ENCODE data around the gene TAF11L10. TPM values are rescaled to one million over a fixed set of nuclear protein-coding genes. Genes with fewer than 3 reads are reported as not detected.
"Not testable (repeated sequence)": the region's sequence is repeated elsewhere in the genome, so short reads cannot be mapped to it uniquely, and the experiment has no call there.

Gene TAF11L10
- not detected for polyA plus RNA-seq (ENCODE audit: insufficient read length in 4 of 4)

DNA sequence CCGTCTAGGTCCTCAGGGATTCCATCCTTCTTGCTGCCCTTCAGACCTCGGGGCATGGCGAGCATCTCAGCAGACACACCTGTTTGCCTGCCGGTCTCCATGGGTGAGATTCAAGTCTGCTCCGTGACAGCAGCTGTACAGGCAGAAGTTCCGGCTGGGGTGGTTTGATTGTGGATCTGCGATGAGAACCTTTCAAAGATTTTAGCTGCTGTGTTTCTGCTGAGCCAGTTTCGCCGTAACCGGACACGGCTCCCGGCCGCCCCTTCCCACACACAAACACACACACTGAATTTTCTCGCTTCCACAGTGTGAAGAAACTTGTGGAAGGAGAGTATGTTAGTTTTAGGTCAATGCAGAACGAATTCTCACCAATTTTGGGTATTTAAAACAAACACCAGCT is at the start of gene TAF11L10:
TAF11L10 (minus strand) TSS at position 101 of the 400 bp plus-strand sequence.
- DNase-seq (ENCODE audit: low read depth in 4 of 4, low spot score in 3 of 4) = not testable (repeated sequence)

DNA sequence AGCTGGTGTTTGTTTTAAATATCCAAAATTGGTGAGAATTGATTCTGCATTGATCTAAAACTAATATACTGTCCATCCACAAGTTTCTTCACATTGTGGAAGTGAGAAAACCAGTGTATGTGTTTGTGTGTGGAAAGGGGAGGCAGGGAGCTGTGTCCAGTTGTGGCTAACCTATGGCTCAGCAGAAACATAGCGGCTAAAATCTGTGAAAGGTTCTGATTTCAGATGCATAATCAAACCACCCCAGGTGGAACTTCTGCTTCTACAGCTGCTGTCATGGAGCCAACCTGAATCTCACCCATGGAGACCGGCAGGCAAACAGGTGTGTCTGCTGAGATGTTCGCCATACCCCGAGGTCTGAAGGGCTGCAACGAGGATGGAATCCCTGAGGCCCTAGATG is 36.5 kb upstream of the TAF11L10 start, which contains the start of gene TAF11L14:
TAF11L14 (plus strand) TSS at position 301 of the 400 bp plus-strand sequence.
- no peak for DNase-seq (ENCODE audit: low read depth in 4 of 4, low spot score in 3 of 4)

DNA sequence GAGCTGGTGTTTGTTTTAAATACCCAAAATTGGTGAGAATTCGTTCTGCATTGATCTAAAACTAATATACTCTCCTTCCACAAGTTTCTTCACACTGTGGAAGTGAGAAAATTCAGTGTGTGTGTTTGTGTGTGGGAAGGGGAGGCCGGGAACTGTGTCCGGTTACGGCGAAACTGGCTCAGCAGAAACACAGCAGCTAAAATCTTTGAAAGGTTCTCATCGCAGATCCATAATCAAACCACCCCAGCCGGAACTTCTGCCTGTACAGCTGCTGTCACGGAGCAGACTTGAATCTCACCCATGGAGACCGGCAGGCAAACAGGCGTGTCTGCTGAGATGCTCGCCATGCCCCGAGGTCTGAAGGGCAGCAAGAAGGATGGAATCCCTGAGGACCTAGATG is 34.2 kb upstream of the TAF11L10 start, which contains the start of gene TAF11L13:
TAF11L13 (plus strand) TSS at position 301 of the 400 bp plus-strand sequence.
- not testable (repeated sequence) for DNase-seq (ENCODE audit: low read depth in 4 of 4, low spot score in 3 of 4)

DNA sequence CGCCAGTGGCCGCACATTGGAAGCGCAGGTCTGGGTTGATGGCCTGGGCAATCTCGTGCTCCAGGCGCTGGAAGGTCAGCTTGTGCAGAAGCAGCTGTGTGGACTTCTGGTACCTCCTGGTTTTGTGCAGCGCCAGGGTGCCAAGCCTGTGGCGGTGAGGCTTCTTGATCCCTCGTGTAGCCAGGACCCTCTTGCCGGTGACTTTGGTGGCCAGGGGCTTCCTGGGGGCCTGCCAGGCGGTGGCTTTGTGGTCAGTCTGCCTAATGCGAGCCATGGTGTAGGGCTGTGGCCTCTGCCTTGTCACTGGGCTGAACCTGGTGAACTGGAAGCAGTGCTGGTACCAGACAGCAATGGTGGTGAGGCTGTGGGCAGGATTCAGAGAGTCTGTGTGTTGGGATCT is 28.1 kb upstream of the TAF11L10 start:
- DNase-seq (ENCODE audit: low read depth in 4 of 4, low spot score in 3 of 4) = no peak

DNA sequence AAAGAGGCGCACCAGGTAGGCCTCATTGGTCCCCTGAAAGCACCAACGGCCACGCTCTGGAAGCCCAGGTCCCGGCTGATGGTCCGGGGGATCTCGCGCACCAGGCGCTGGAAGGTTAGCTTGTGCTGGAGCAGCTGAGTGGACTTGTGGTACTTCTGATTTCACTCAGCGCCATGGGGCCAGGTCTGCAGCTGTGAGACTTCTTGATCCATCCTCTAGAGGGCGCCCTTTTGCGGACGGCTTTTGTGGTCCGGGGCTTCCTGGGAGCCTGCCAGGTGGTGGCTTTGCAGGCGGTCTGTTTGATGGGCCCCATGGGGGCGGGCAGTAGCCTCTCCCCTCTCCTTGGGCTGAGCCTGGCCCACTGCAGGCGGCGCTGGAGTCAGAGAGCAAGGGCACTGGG is 23.0 kb upstream of the TAF11L10 start:
- no peak for DNase-seq (ENCODE audit: low read depth in 4 of 4, low spot score in 3 of 4)

DNA sequence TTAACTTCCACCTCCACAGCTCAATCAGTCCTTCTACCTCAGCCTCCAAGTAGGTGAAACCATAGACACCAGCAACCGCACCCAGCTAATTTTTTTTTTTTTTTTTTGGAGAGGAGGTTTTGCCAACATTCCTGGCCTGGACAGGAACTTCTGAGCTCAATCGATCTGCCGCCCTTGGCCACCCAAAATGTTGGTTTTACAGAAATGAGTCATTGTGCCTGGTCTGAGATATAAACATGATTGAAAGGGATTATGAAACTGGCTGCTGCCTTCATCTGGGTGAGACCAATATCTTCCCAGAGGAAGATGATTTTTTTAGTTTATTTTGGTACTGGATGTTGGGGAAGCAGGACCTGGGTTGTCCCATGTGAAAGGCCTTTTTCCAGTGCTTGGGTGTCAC is 21.7 kb upstream of the TAF11L10 start:
- DNase-seq (ENCODE audit: low read depth in 4 of 4, low spot score in 3 of 4) = no peak

DNA sequence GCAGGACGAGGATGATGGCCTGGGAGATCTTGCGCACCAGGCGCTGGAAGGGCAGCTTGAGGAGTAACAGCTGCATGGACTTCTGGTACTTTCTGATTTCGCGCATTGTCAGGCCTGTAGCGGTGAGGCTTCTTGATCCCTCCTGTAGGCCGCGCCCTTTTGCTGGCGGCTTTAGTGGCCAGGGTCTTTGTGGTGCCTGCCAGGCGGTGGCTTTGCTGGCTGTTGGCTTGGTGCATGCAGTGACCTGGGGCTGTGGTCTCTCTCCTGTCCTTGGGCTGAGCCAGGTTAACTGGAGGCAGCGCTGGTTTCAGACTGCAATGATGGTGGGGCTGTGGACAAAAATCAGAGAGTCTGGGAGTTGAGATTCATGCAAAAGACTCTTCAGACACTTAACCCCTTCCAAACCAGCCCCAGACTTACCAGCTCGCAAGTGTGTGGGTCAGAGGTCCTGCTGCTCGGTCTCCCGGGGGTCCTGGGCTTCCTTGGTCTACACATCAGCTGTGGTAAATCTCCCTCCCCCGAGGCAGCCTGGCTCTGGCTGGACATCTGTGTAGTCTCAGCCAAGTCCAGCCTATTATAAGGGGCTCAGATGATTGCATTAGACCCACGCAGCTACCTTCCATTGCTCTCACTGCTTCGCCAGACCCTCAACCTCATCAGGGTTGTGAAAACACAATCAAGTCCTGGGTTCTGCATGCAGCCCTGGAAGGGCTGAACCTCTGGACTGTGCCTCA is 17.4 kb upstream of the TAF11L10 start:
- DNase-seq (ENCODE audit: low read depth in 4 of 4, low spot score in 3 of 4) = no peak

DNA sequence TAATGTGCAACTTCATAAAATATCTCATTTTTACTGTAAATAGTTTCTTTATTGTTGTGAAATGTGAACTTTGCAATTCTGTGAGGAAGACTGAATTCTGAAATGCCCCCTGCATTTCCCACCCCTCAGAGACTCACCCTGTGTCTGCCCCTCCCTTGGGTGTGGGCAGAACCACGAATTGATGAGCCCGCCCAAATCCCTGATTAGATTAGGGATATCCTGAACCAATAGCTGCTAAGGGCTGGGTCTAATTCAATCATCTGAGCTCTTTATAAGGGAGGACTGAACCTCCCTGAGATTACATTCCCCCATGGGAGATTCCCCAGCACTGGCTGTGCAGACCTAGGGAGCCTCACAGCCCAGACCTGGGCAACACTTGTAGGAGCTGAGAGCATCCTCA is 12.5 kb upstream of the TAF11L10 start, which contains the start of gene TAF11L12:
TAF11L12 (plus strand) TSS at position 301 of the 400 bp plus-strand sequence.
- not testable (repeated sequence) for DNase-seq (ENCODE audit: low read depth in 4 of 4, low spot score in 3 of 4)

DNA sequence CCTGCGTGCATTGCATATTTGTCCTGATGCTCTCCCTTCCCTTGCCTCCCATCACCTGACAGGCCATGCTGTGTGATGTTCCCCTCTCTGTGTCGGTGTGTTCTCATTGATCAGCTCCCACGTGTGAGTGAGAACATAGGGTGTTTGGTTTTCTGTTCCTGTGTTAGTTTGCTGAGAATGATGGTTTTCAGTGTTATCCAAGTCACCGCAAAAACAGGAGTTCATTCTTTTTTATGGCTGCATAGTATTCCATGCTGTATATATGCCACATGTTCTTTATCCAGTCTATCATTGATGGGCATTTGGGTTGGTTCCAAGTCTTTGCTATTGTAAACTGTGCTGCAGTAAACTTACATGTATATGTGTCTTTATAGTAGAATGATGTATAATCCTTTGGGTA is 9.8 kb upstream of the TAF11L10 start:
- DNase-seq (ENCODE audit: low read depth in 4 of 4, low spot score in 3 of 4) = not testable (repeated sequence)

DNA sequence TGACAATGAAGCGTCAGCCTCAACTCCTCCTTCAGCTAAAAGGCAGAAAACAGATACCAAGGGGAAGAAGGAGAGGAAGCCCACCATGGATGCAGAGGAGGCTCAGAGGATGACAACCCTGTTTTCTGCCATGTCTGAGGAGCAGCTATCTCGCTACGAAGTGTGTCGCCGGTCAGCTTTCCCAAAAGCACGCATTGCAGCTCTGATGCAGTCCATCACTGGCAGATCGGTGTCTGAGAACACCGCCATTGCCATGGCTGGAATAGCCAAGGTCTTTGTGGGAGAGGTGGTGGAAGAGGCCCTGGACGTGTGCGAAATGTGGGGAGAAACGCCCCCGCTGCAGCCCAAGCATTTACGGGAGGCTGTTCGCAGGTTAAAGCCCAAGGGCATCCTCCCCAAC is 7.3 kb upstream of the TAF11L10 start:
- no peak for DNase-seq (ENCODE audit: low read depth in 4 of 4, low spot score in 3 of 4)

DNA sequence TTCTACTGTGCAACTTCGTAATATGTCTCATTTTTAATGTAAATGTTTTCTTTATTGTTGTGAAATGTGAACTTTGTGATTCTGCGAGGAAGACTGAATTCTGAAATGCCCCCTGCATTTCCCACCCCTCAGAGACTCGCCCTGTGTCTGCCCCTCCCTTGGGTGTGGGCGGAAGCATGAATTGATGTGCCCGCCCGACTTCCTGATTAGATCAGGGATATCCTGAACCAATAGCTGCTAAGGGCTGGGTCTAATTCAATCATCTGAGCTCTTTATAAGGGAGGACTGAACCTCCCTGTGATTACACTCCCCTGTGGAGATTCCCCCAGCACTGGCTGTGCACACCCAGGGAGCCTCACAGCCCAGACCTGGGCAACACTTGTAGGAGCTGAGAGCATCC is 6.3 kb upstream of the TAF11L10 start, which contains the start of gene TAF11L11:
TAF11L11 (plus strand) TSS at position 304 of the 400 bp plus-strand sequence.
- DNase-seq (ENCODE audit: low read depth in 4 of 4, low spot score in 3 of 4) = not testable (repeated sequence)

DNA sequence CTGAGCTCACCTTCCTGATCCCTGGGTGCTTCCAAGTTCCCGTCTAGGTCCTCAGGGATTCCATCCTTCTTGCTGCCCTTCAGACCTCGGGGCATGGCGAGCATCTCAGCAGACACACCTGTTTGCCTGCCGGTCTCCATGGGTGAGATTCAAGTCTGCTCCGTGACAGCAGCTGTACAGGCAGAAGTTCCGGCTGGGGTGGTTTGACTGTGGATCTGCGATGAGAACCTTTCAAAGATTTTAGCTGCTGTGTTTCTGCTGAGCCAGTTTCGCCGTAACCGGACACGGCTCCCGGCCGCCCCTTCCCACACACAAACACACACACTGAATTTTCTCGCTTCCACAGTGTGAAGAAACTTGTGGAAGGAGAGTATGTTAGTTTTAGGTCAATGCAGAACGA is 3.4 kb downstream of the TAF11L10 start, which contains the start of gene TAF11L9:
TAF11L9 (minus strand) TSS at position 140 of the 400 bp plus-strand sequence.
- DNase-seq (ENCODE audit: low read depth in 4 of 4, low spot score in 3 of 4) = not testable (repeated sequence)

DNA sequence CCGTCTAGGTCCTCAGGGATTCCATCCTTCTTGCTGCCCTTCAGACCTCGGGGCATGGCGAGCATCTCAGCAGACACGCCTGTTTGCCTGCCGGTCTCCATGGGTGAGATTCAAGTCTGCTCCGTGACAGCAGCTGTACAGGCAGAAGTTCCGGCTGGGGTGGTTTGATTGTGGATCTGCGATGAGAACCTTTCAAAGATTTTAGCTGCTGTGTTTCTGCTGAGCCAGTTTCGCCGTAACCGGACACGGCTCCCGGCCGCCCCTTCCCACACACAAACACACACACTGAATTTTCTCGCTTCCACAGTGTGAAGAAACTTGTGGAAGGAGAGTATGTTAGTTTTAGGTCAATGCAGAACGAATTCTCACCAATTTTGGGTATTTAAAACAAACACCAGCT is 6.8 kb downstream of the TAF11L10 start, which contains the start of gene TAF11L8:
TAF11L8 (minus strand) TSS at position 101 of the 400 bp plus-strand sequence.
- not testable (repeated sequence) for DNase-seq (ENCODE audit: low read depth in 4 of 4, low spot score in 3 of 4)

DNA sequence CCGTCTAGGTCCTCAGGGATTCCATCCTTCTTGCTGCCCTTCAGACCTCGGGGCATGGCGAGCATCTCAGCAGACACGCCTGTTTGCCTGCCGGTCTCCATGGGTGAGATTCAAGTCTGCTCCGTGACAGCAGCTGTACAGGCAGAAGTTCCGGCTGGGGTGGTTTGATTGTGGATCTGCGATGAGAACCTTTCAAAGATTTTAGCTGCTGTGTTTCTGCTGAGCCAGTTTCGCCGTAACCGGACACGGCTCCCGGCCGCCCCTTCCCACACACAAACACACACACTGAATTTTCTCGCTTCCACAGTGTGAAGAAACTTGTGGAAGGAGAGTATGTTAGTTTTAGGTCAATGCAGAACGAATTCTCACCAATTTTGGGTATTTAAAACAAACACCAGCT is 12.0 kb downstream of the TAF11L10 start, which contains the start of gene TAF11L7:
TAF11L7 (minus strand) TSS at position 101 of the 400 bp plus-strand sequence.
- DNase-seq (ENCODE audit: low read depth in 4 of 4, low spot score in 3 of 4) = not testable (repeated sequence)

Other genes with a start within 250 kb of the TAF11L10 start
- not detected for gene TAF11L2, start 99.6 kb downstream of the TAF11L10 start, polyA plus RNA-seq (ENCODE audit: insufficient read length in 4 of 4)
- not detected for gene TAF11L3, start 79.5 kb downstream of the TAF11L10 start, polyA plus RNA-seq (ENCODE audit: insufficient read length in 4 of 4)
- not detected for gene TAF11L4, start 76.0 kb downstream of the TAF11L10 start, polyA plus RNA-seq (ENCODE audit: insufficient read length in 4 of 4)
- not detected for gene TAF11L5, start 72.6 kb downstream of the TAF11L10 start, polyA plus RNA-seq (ENCODE audit: insufficient read length in 4 of 4)
- not detected for gene TAF11L6, start 69.2 kb downstream of the TAF11L10 start, polyA plus RNA-seq (ENCODE audit: insufficient read length in 4 of 4)
- not detected for gene TAF11L7, start 12.1 kb downstream of the TAF11L10 start, polyA plus RNA-seq (ENCODE audit: insufficient read length in 4 of 4)
- not detected for gene TAF11L8, start 6.9 kb downstream of the TAF11L10 start, polyA plus RNA-seq (ENCODE audit: insufficient read length in 4 of 4)
- not detected for gene TAF11L9, start 3.4 kb downstream of the TAF11L10 start, polyA plus RNA-seq (ENCODE audit: insufficient read length in 4 of 4)
- not detected for gene TAF11L11, start 6.4 kb upstream of the TAF11L10 start, polyA plus RNA-seq (ENCODE audit: insufficient read length in 4 of 4)
- not detected for gene TAF11L12, start 12.6 kb upstream of the TAF11L10 start, polyA plus RNA-seq (ENCODE audit: insufficient read length in 4 of 4)
- gene TAF11L13, start 34.3 kb upstream of the TAF11L10 start, polyA plus RNA-seq (ENCODE audit: insufficient read length in 4 of 4) = not detected
- gene TAF11L14, start 36.6 kb upstream of the TAF11L10 start, polyA plus RNA-seq (ENCODE audit: insufficient read length in 4 of 4) = not detected

Measured in left renal pelvis (tissue), 4 donors.